GM12875 (cell line): ENCODE data around the gene LRRC7.
"Not testable (repeated sequence)": the region's sequence is repeated elsewhere in the genome, so short reads cannot be mapped to it uniquely, and the experiment has no call there.

Experiments used
- H3K4me3 ChIP-seq: one replicate; pipeline ENCODE4 v1.5.1; 2011; ENCODE audit warnings: low read depth, low read length, control low read depth
- CTCF ChIP-seq: IDR thresholded peaks from 2 replicates; pipeline ENCODE4 v1.5.1; 2011; ENCODE audit warnings: low read depth, mild to moderate bottlenecking, control low read depth, inconsistent platforms, low read length, moderate library complexity, borderline replicate concordance; ENCODE audit not compliant: insufficient read depth

The LRRC7 gene

GRCh38 chr1:69707103-69707502 lies 139.4 kb downstream of the LRRC7 start:
- no peak for TF ChIP-seq CTCF

GRCh38 chr1:69710484-69711189 lies 142.9 kb downstream of the LRRC7 start:
- TF ChIP-seq CTCF: no peak
- no peak overlapping the region for H3K4me3 ChIP-seq

More at GRCh38 chr1:69707103-69707502, 139.4 kb downstream of the LRRC7 start:
- H3K4me3 ChIP-seq: no peak overlapping the region

- TF ChIP-seq CTCF: no peak
- H3K4me3 ChIP-seq: no peak overlapping the region
Observed at GRCh38 chr1:69711190-69711930, 143.6 kb downstream of the LRRC7 start.

- H3K4me3 ChIP-seq: not testable (repeated sequence)
Observed at GRCh38 chr1:69717834-69718233, 150.1 kb downstream of the LRRC7 start.

- no peak overlapping the region for H3K4me3 ChIP-seq
- TF ChIP-seq CTCF: no peak
Observed at GRCh38 chr1:69728206-69728605, 160.5 kb downstream of the LRRC7 start.

GRCh38 chr1:69733061-69733460 lies 165.3 kb downstream of the LRRC7 start:
- no peak overlapping the region for H3K4me3 ChIP-seq
- no peak for TF ChIP-seq CTCF

GRCh38 chr1:69737527-69738185 lies 169.9 kb downstream of the LRRC7 start:
- TF ChIP-seq CTCF: peak; percentile 57
- H3K4me3 ChIP-seq: no peak overlapping the region
